Testis (tissue), 5 donors: ENCODE data around the gene GJA3. TPM values are rescaled to one million over a fixed set of nuclear protein-coding genes. Genes with fewer than 3 reads are reported as not detected.

ENCODE experiments used
- DNase-seq: peaks from one replicate; pipeline ENCODE4 v3.0.0-alpha.2; 2019
- H3K27ac ChIP-seq, 2 donors: fragments of 200-600 bp; sonication (generic); one replicate each; pipeline ENCODE4 v1.5.1; 2019
- H3K27me3 ChIP-seq: fragments of 200-600 bp; sonication (generic); one replicate; pipeline ENCODE4 v1.5.1; 2019
- H3K36me3 ChIP-seq: fragments of 200-600 bp; sonication (generic); one replicate; pipeline ENCODE4 v1.5.1; 2017; ENCODE audit warnings: low read depth; ENCODE audit errors: missing control alignments
- H3K4me1 ChIP-seq: fragments of 200-600 bp; sonication (generic); one replicate; pipeline ENCODE4 v1.5.1; 2019
- H3K4me3 ChIP-seq, 2 donors: fragments of 200-600 bp; sonication (generic); one replicate each; pipeline ENCODE4 v1.5.1; 2017 to 2019
- H3K9me3 ChIP-seq: fragments of 200-600 bp; sonication (generic); one replicate; pipeline ENCODE4 v1.5.1; 2017
- CTCF ChIP-seq, 3 experiments: fragments of 450-650 bp in 2 of 3; fragments of 200-600 bp in 1 of 3; sonication (generic) in 1 of 3; IDR thresholded peaks; one replicate each; pipeline ENCODE4 v1.5.1; 2016 to 2019; ENCODE audit warnings: antibody characterized with exemption in 3 of 3, mild to moderate bottlenecking in 2 of 3, moderate library complexity in 1 of 3
- POLR2A ChIP-seq: fragments of 450-650 bp; IDR thresholded peaks from one replicate; pipeline ENCODE4 v1.6.1; 2017; ENCODE audit warnings: antibody characterized with exemption, mild to moderate bottlenecking, moderate library complexity
- WGBS, 2 donors: methylation state at CpG; one replicate each; pipeline ENCODE4 v1.1.5; 2018; 5-methylcytosine and 5-hydroxymethylcytosine counted together
- intact Hi-C: fragments of 100-400 bp; cut with DNase I; formaldehyde crosslinking; loops from one replicate; pipeline ENCODE4 v1.15.1; 2023; ENCODE audit warnings: low total_unique reads
- long read RNA-seq, 2 donors: transcript quantifications; one replicate each; lab custom pipeline, GENCODE V29; 2026
- polyA plus RNA-seq: library from polyadenylated mRNA; stranded (reverse); fragments of 350-450 nt; fragmentation: Illumina TruSeq; extraction: RNeasy Lipid Tissue Mini Kit (QIAGEN cat#74804); gene quantifications from one replicate; pipeline ENCODE4 v1.2.3, GENCODE V29; 2014; ENCODE audit warnings: low read depth, low replicate concordance; ENCODE audit not compliant: insufficient read depth
- total RNA-seq, 2 donors: library from RNA; depleted of rRNA; stranded (reverse); fragments of >200 nt; gene quantifications; one replicate each; pipeline ENCODE4 v1.2.3, GENCODE V29; 2016

GJA3 gene
- 10 to 100 TPM in 1 of 2 donors, 1 to 10 TPM in 1; 5.0 to 10.2 TPM for total RNA-seq
- 1.7 TPM for polyA plus RNA-seq
- long read RNA-seq, donor 1, result 0 reads
- long read RNA-seq, donor 2, full-length matches to known transcripts, result 1 of 1 reads
- long read RNA-seq, donor 2, partial matches to known transcripts, result 0 of 1 reads
- long read RNA-seq, donor 2, other reads (novel, unspliced or antisense), result 0 of 1 reads

- WGBS, 2 donors, result 3 to 4% methylated on average over 16 to 85 of the region's 93 CpGs
- TF ChIP-seq CTCF (IDR thresholded peaks at IDR 0.05) (no peak), POLR2A (no peak)
- peak; percentile 84 for DNase-seq
- H3K36me3 ChIP-seq, result no peaks in the 10 kb centered on the region
- intact Hi-C loops, result no loop called here
- H3K9me3 ChIP-seq, result no peaks in the 10 kb centered on the region
- H3K4me3 ChIP-seq, result peak within 1 kb of the TSS; percentile 48 to 68
- H3K27me3 ChIP-seq, result no peaks in the 10 kb centered on the region
- no peaks in the 10 kb centered on the region for H3K4me1 ChIP-seq
- H3K27ac ChIP-seq, result peak within 1 kb of the TSS in 1 of 2 donors; percentile 50
Measured at GRCh38 chr13:20160306-20161274, at the start of gene GJA3. GJA3 (minus strand) TSS chr13:20161052; CDS start chr13:20143288, 17,764 bp downstream.

- no peak overlapping the region for H3K27ac ChIP-seq
- WGBS, 2 donors, result 58 to 69% methylated on average over 1 of the region's 1 CpG
- TF ChIP-seq CTCF (IDR thresholded peaks at IDR 0.05) (no peak), POLR2A (no peak)
Measured at GRCh38 chr13:20209948-20210347, 49.1 kb upstream of the GJA3 start.

GRCh38 chr13:20206698-20207235 is 45.9 kb upstream of the GJA3 start:
- no peaks in the 10 kb centered on the region for H3K27me3 ChIP-seq
- 50 to 57% methylated on average over 16 of the region's 16 CpGs for WGBS, 2 donors
- intact Hi-C loops, result no loop called here
- H3K4me3 ChIP-seq, result no peak overlapping the region
- no peak for DNase-seq
- no peaks in the 10 kb centered on the region for H3K9me3 ChIP-seq
- no peaks in the 10 kb centered on the region for H3K36me3 ChIP-seq
- no peak overlapping the region for H3K27ac ChIP-seq
- H3K4me1 ChIP-seq, result no peaks in the 10 kb centered on the region
- no peak for TF ChIP-seq CTCF (IDR thresholded peaks at IDR 0.05)

More at GRCh38 chr13:20209948-20210347, 49.1 kb upstream of the GJA3 start:
- Histone ChIP-seq H3K4me3 (no peak overlapping the region), H3K4me1 (no peaks in the 10 kb centered on the region), H3K36me3 (no peaks in the 10 kb centered on the region), H3K27me3 (no peaks in the 10 kb centered on the region), H3K9me3 (no peaks in the 10 kb centered on the region)
- intact Hi-C loops, result no loop called here
- DNase-seq, result no peak

- no peak overlapping the region for H3K4me3 ChIP-seq
- intact Hi-C loops, result no loop called here
- no peaks in the 10 kb centered on the region for H3K27me3 ChIP-seq
- WGBS, 2 donors, result 50 to 55% methylated on average over 10 to 11 of the region's 11 CpGs
- no peak for DNase-seq
- no peak for TF ChIP-seq POLR2A
- TF ChIP-seq CTCF (IDR thresholded peaks at IDR 0.05), result no peak
- no peaks in the 10 kb centered on the region for H3K9me3 ChIP-seq
- no peaks in the 10 kb centered on the region for H3K4me1 ChIP-seq
- H3K36me3 ChIP-seq, result no peaks in the 10 kb centered on the region
- H3K27ac ChIP-seq, result no peak overlapping the region
Measured at GRCh38 chr13:20206065-20206697, 45.3 kb upstream of the GJA3 start.
